ENCODE results near the gene ACP7.
A peak's percentile ranks its signal among the peaks of the same experiment; 100 is the strongest.

The ACP7 gene

GRCh38 chr19:39083983-39084731, at the start of gene ACP7:
TSS of gene ACP7 (plus strand) at chr19:39084368. CDS start at chr19:39085270, 902 bp downstream.
- DNase-seq: peak; percentile 27

- DNase-seq: no peak
Measured at GRCh38 chr19:39036581-39036980, 47.6 kb upstream of the ACP7 start.

- DNase-seq: no peak
Measured at GRCh38 chr19:39037194-39037593, 47.0 kb upstream of the ACP7 start.

GRCh38 chr19:39038098-39038497, 46.1 kb upstream of the ACP7 start:
- no peak for DNase-seq

GRCh38 chr19:39045506-39045905, 38.7 kb upstream of the ACP7 start:
- no peak for DNase-seq

- no peak for DNase-seq
Measured at GRCh38 chr19:39046037-39046821, 37.9 kb upstream of the ACP7 start.

GRCh38 chr19:39047073-39047472, 37.1 kb upstream of the ACP7 start:
- DNase-seq: no peak

- DNase-seq: peak; percentile 70
Measured at GRCh38 chr19:39052243-39052746, 31.9 kb upstream of the ACP7 start.

GRCh38 chr19:39052846-39053245, 31.3 kb upstream of the ACP7 start:
- no peak for DNase-seq

- no peak for DNase-seq
Measured at GRCh38 chr19:39053276-39054090, 30.7 kb upstream of the ACP7 start.

- no peak for DNase-seq
Measured at GRCh38 chr19:39054091-39054470, 30.1 kb upstream of the ACP7 start.

GRCh38 chr19:39057615-39058014, 26.6 kb upstream of the ACP7 start:
- DNase-seq: no peak

- no peak for DNase-seq
Measured at GRCh38 chr19:39059302-39059701, 24.9 kb upstream of the ACP7 start.

- no peak for DNase-seq
Measured at GRCh38 chr19:39060171-39060570, 24.0 kb upstream of the ACP7 start.

- DNase-seq: no peak
Measured at GRCh38 chr19:39064405-39064804, 19.8 kb upstream of the ACP7 start.

- no peak for DNase-seq
Measured at GRCh38 chr19:39065928-39066327, 18.2 kb upstream of the ACP7 start.

GRCh38 chr19:39067104-39067503, 17.1 kb upstream of the ACP7 start:
- no peak for DNase-seq

GRCh38 chr19:39068259-39068658, 15.9 kb upstream of the ACP7 start:
- peak; percentile 19 for DNase-seq

GRCh38 chr19:39070888-39071287, 13.3 kb upstream of the ACP7 start:
- no peak for DNase-seq

GRCh38 chr19:39074205-39074692, 9.9 kb upstream of the ACP7 start:
- DNase-seq: no peak

GRCh38 chr19:39074942-39075341, 9.2 kb upstream of the ACP7 start:
- no peak for DNase-seq

- no peak for DNase-seq
Measured at GRCh38 chr19:39077323-39077722, 6.8 kb upstream of the ACP7 start.
